ENCODE data around the gene FYTTD1. TPM values are rescaled to one million over a fixed set of nuclear protein-coding genes. Genes with fewer than 3 reads are reported as not detected.

The FYTTD1 gene
- total RNA-seq, 2 experiments from 2014 or later, result 47.6 to 57.8 TPM

- no peak overlapping the region for H2AFZ ChIP-seq (ENCODE audit: low read length)
- TF ChIP-seq, protein P1, sequence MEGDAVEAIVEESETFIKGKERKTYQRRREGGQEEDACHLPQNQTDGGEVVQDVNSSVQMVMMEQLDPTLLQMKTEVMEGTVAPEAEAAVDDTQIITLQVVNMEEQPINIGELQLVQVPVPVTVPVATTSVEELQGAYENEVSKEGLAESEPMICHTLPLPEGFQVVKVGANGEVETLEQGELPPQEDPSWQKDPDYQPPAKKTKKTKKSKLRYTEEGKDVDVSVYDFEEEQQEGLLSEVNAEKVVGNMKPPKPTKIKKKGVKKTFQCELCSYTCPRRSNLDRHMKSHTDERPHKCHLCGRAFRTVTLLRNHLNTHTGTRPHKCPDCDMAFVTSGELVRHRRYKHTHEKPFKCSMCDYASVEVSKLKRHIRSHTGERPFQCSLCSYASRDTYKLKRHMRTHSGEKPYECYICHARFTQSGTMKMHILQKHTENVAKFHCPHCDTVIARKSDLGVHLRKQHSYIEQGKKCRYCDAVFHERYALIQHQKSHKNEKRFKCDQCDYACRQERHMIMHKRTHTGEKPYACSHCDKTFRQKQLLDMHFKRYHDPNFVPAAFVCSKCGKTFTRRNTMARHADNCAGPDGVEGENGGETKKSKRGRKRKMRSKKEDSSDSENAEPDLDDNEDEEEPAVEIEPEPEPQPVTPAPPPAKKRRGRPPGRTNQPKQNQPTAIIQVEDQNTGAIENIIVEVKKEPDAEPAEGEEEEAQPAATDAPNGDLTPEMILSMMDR (conservative IDR thresholded peaks at IDR 0.05; ENCODE audit: low read length), result peak; percentile 49; the same call in 1 of the 2 replicates
- no peak for TF ChIP-seq EZH2phosphoT487 (IDR thresholded peaks at IDR 0.05; ENCODE audit: borderline replicate concordance, low read depth, low read length)
- no peaks in the 10 kb centered on the region for H3K9me3 ChIP-seq (ENCODE audit: low read length)
- H4K20me1 ChIP-seq (ENCODE audit: insufficient read depth, low read length), result peaks cover 16% of the 10 kb centered on the region; the same call in 1 of the 2 replicates
- peaks cover 19% of the 10 kb centered on the region for H3K4me1 ChIP-seq (ENCODE audit: insufficient read depth, low read length, poor library complexity, severe bottlenecking)
- no peaks in the 10 kb centered on the region for H3K9me2 ChIP-seq (ENCODE audit: insufficient read depth, low read length)
- peaks cover 46% of the 10 kb centered on the region for H3K79me2 ChIP-seq (ENCODE audit: insufficient read depth, low read depth, low read length)
- intact Hi-C loops (cut with micrococcal nuclease; ENCODE audit: unreplicated experiment), result loop anchor here (1.0 kb wide), 1 partner anchor 204 kb away; no protein-coding TSS in a partner anchor
- no peak overlapping the region for H3K4me3 ChIP-seq (ENCODE audit: low read depth, low read length, poor library complexity, severe bottlenecking)
- no peak overlapping the region for H3K27ac ChIP-seq (ENCODE audit: low read depth, low read length, poor library complexity, severe bottlenecking)
- ChIA-PET POLR2A (no interaction called here), CTCF (ENCODE audit: unreplicated experiment) (no interaction called here)
- H3K36me3 ChIP-seq (ENCODE audit: insufficient read depth, low read length), result no peaks in the 10 kb centered on the region
- DNase-seq (ENCODE audit: low spot score), result peak; percentile 24
- no TSS peak for BruUV-seq (replicated peaks)
- H3K4me2 ChIP-seq (ENCODE audit: low read length), result no peak overlapping the region
Measured at GRCh38 chr3:197802779-197803459, 53.2 kb downstream of the FYTTD1 start.

DNA sequence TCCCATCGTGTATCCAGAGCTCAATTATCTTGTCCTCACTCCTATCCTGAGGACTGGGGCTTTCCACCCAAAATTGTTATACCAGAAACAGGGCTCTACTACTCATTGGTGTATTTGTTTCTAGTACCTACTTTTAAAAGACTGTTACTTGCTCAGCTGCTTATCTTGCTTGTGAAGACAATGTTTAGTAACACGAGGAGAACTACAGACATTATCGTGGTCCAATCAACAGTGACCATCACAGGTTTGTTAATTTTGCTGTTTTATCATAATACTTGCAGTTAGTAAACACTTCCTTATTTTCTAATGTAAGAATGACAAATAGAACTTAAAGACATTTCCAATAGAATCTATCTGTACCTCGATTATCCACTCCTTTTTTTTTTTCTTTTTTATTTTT is 54.8 kb downstream of the FYTTD1 start:
- H3K4me1 ChIP-seq (ENCODE audit: insufficient read depth, low read length, poor library complexity, severe bottlenecking), result peaks cover 5% of the 10 kb centered on the region
- no peaks in the 10 kb centered on the region for H3K36me3 ChIP-seq (ENCODE audit: insufficient read depth, low read length)
- H3K4me2 ChIP-seq (ENCODE audit: low read length), result no peak overlapping the region
- H3K9me3 ChIP-seq (ENCODE audit: low read length), result no peaks in the 10 kb centered on the region
- POLR2A ChIA-PET, result interaction anchor here (0.8 kb wide), 1 partner anchor 16 kb away, joined by 3 read pairs; no protein-coding TSS in a partner anchor
- H3K79me2 ChIP-seq (ENCODE audit: insufficient read depth, low read depth, low read length), result peaks cover 33% of the 10 kb centered on the region
- H3K4me3 ChIP-seq (ENCODE audit: low read depth, low read length, poor library complexity, severe bottlenecking), result no peak overlapping the region
- H4K20me1 ChIP-seq (ENCODE audit: insufficient read depth, low read length), result peaks cover 9% of the 10 kb centered on the region; the same call in 1 of the 2 replicates
- DNase-seq (ENCODE audit: low spot score), result no peak
- CTCF ChIA-PET (ENCODE audit: unreplicated experiment), result no interaction called here
- no TSS peak for BruUV-seq (replicated peaks)
- no peak overlapping the region for H2AFZ ChIP-seq (ENCODE audit: low read length)
- H3K27ac ChIP-seq (ENCODE audit: low read depth, low read length, poor library complexity, severe bottlenecking), result no peak overlapping the region
- no peaks in the 10 kb centered on the region for H3K9me2 ChIP-seq (ENCODE audit: insufficient read depth, low read length)
- intact Hi-C loops (cut with micrococcal nuclease; ENCODE audit: unreplicated experiment), result no loop called here
- TF ChIP-seq, protein P1 (conservative IDR thresholded peaks at IDR 0.05; ENCODE audit: low read length), result no peak
- TF ChIP-seq EZH2phosphoT487 (IDR thresholded peaks at IDR 0.05; ENCODE audit: borderline replicate concordance, low read depth, low read length), result no peak

DNA sequence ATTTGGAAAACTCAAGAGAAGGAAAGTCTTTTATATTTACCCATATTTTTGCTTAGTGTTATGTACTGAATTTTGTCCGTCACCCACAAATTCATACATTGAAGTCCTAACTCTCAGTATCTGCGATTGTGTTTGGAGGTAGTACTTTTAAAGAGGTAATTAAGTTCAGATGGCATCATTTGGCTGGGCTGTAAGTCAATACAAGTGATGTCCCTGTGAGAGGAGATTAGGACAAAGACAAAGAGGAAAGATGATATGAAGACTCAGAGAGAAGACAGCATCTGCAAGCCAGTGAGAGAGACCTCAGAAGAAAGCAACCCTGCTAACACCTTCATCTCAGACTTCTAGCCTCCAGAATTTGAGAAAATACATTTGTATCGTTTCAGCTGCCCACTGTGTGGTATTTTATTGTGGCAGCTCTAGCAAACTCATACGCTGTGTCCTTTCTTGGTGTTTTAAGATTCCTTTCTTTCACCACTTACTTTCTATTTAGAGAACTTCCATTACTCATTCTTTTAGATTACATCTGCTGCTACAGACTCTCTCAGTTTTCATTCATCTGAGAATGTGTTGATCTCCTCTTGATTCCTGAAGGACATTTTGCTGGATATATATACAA is 58.4 kb downstream of the FYTTD1 start:
- POLR2A ChIA-PET, result no interaction called here
- DNase-seq (ENCODE audit: low spot score), result no peak
- no peaks in the 10 kb centered on the region for H3K4me1 ChIP-seq (ENCODE audit: insufficient read depth, low read length, poor library complexity, severe bottlenecking)
- TF ChIP-seq, protein P1 (conservative IDR thresholded peaks at IDR 0.05; ENCODE audit: low read length), result no peak
- TF ChIP-seq EZH2phosphoT487 (IDR thresholded peaks at IDR 0.05; ENCODE audit: borderline replicate concordance, low read depth, low read length), result no peak
- no TSS peak for BruUV-seq (replicated peaks)
- H4K20me1 ChIP-seq (ENCODE audit: insufficient read depth, low read length), result no peaks in the 10 kb centered on the region
- H3K36me3 ChIP-seq (ENCODE audit: insufficient read depth, low read length), result no peaks in the 10 kb centered on the region
- H3K27ac ChIP-seq (ENCODE audit: low read depth, low read length, poor library complexity, severe bottlenecking), result no peak overlapping the region
- no peak overlapping the region for H3K4me3 ChIP-seq (ENCODE audit: low read depth, low read length, poor library complexity, severe bottlenecking)
- CTCF ChIA-PET (ENCODE audit: unreplicated experiment), result no interaction called here
- no peaks in the 10 kb centered on the region for H3K9me3 ChIP-seq (ENCODE audit: low read length)
- no peak overlapping the region for H3K4me2 ChIP-seq (ENCODE audit: low read length)
- peaks cover 26% of the 10 kb centered on the region for H3K79me2 ChIP-seq (ENCODE audit: insufficient read depth, low read depth, low read length)
- no peaks in the 10 kb centered on the region for H3K9me2 ChIP-seq (ENCODE audit: insufficient read depth, low read length)
- no peak overlapping the region for H2AFZ ChIP-seq (ENCODE audit: low read length)
- intact Hi-C loops (cut with micrococcal nuclease; ENCODE audit: unreplicated experiment), result no loop called here
